ENCODE results near the gene IRS1.

Gene IRS1

GRCh38 chr2:226732478-226733188 lies 67.0 kb downstream of the IRS1 start:
- H3K4me1 ChIP-seq (ENCODE audit: control insufficient read depth, insufficient read depth, low read length, poor library complexity, severe bottlenecking) = no peaks in the 10 kb centered on the region
- no peak for DNase-seq
- H3K36me3 ChIP-seq (ENCODE audit: control insufficient read depth, insufficient read depth, low read length) = no peaks in the 10 kb centered on the region
- no peaks in the 10 kb centered on the region for H3K27me3 ChIP-seq (replicated peaks; ENCODE audit: control insufficient read depth, insufficient read depth, low read length, poor library complexity, severe bottlenecking)
- H3K9me3 ChIP-seq (ENCODE audit: control insufficient read depth, low read length) = no peaks in the 10 kb centered on the region
- H3K4me3 ChIP-seq (ENCODE audit: insufficient read depth, low read depth, low read length, poor library complexity, severe bottlenecking) = no peak overlapping the region
- H3K27ac ChIP-seq (ENCODE audit: insufficient read depth, low read length, poor library complexity, severe bottlenecking) = no peak overlapping the region

- H3K27me3 ChIP-seq (replicated peaks; ENCODE audit: control insufficient read depth, insufficient read depth, low read length, poor library complexity, severe bottlenecking) = no peaks in the 10 kb centered on the region
- DNase-seq = no peak
- no peaks in the 10 kb centered on the region for H3K36me3 ChIP-seq (ENCODE audit: control insufficient read depth, insufficient read depth, low read length)
- no peak overlapping the region for H3K4me3 ChIP-seq (ENCODE audit: insufficient read depth, low read depth, low read length, poor library complexity, severe bottlenecking)
- H3K9me3 ChIP-seq (ENCODE audit: control insufficient read depth, low read length) = no peaks in the 10 kb centered on the region
- no peaks in the 10 kb centered on the region for H3K4me1 ChIP-seq (ENCODE audit: control insufficient read depth, insufficient read depth, low read length, poor library complexity, severe bottlenecking)
- no peak overlapping the region for H3K27ac ChIP-seq (ENCODE audit: insufficient read depth, low read length, poor library complexity, severe bottlenecking)
Observed at GRCh38 chr2:226730481-226730880, 69.1 kb downstream of the IRS1 start.

GRCh38 chr2:226728996-226729395 lies 70.6 kb downstream of the IRS1 start:
- no peak for DNase-seq
- Histone ChIP-seq H3K4me1 (ENCODE audit: control insufficient read depth, insufficient read depth, low read length, poor library complexity, severe bottlenecking) (no peaks in the 10 kb centered on the region), H3K27me3 (replicated peaks; ENCODE audit: control insufficient read depth, insufficient read depth, low read length, poor library complexity, severe bottlenecking) (no peaks in the 10 kb centered on the region)

GRCh38 chr2:226727251-226727650 lies 72.4 kb downstream of the IRS1 start:
- Histone ChIP-seq H3K4me3 (ENCODE audit: insufficient read depth, low read depth, low read length, poor library complexity, severe bottlenecking) (no peak overlapping the region), H3K9me3 (ENCODE audit: control insufficient read depth, low read length) (no peaks in the 10 kb centered on the region), H3K4me1 (ENCODE audit: control insufficient read depth, insufficient read depth, low read length, poor library complexity, severe bottlenecking) (no peaks in the 10 kb centered on the region), H3K27ac (ENCODE audit: insufficient read depth, low read length, poor library complexity, severe bottlenecking) (no peak overlapping the region), H3K36me3 (ENCODE audit: control insufficient read depth, insufficient read depth, low read length) (no peaks in the 10 kb centered on the region), H3K27me3 (replicated peaks; ENCODE audit: control insufficient read depth, insufficient read depth, low read length, poor library complexity, severe bottlenecking) (no peaks in the 10 kb centered on the region)
- DNase-seq = no peak

More at GRCh38 chr2:226728996-226729395, 70.6 kb downstream of the IRS1 start:
- no peak overlapping the region for H3K4me3 ChIP-seq (ENCODE audit: insufficient read depth, low read depth, low read length, poor library complexity, severe bottlenecking)
- no peaks in the 10 kb centered on the region for H3K36me3 ChIP-seq (ENCODE audit: control insufficient read depth, insufficient read depth, low read length)
- no peak overlapping the region for H3K27ac ChIP-seq (ENCODE audit: insufficient read depth, low read length, poor library complexity, severe bottlenecking)
- H3K9me3 ChIP-seq (ENCODE audit: control insufficient read depth, low read length) = no peaks in the 10 kb centered on the region

GRCh38 chr2:226726546-226726945 lies 73.1 kb downstream of the IRS1 start:
- no peak for DNase-seq
- Histone ChIP-seq H3K9me3 (ENCODE audit: control insufficient read depth, low read length) (no peaks in the 10 kb centered on the region), H3K27ac (ENCODE audit: insufficient read depth, low read length, poor library complexity, severe bottlenecking) (no peak overlapping the region), H3K27me3 (replicated peaks; ENCODE audit: control insufficient read depth, insufficient read depth, low read length, poor library complexity, severe bottlenecking) (no peaks in the 10 kb centered on the region), H3K36me3 (ENCODE audit: control insufficient read depth, insufficient read depth, low read length) (no peaks in the 10 kb centered on the region), H3K4me3 (ENCODE audit: insufficient read depth, low read depth, low read length, poor library complexity, severe bottlenecking) (no peak overlapping the region), H3K4me1 (ENCODE audit: control insufficient read depth, insufficient read depth, low read length, poor library complexity, severe bottlenecking) (no peaks in the 10 kb centered on the region)

GRCh38 chr2:226725126-226725860 lies 74.3 kb downstream of the IRS1 start:
- DNase-seq = no peak
- no peaks in the 10 kb centered on the region for H3K9me3 ChIP-seq (ENCODE audit: control insufficient read depth, low read length)
- no peak overlapping the region for H3K27ac ChIP-seq (ENCODE audit: insufficient read depth, low read length, poor library complexity, severe bottlenecking)
- H3K4me3 ChIP-seq (ENCODE audit: insufficient read depth, low read depth, low read length, poor library complexity, severe bottlenecking) = no peak overlapping the region
- no peaks in the 10 kb centered on the region for H3K4me1 ChIP-seq (ENCODE audit: control insufficient read depth, insufficient read depth, low read length, poor library complexity, severe bottlenecking)
- no peaks in the 10 kb centered on the region for H3K27me3 ChIP-seq (replicated peaks; ENCODE audit: control insufficient read depth, insufficient read depth, low read length, poor library complexity, severe bottlenecking)
- H3K36me3 ChIP-seq (ENCODE audit: control insufficient read depth, insufficient read depth, low read length) = no peaks in the 10 kb centered on the region

- H3K9me3 ChIP-seq (ENCODE audit: control insufficient read depth, low read length) = no peaks in the 10 kb centered on the region
- no peak overlapping the region for H3K27ac ChIP-seq (ENCODE audit: insufficient read depth, low read length, poor library complexity, severe bottlenecking)
- H3K36me3 ChIP-seq (ENCODE audit: control insufficient read depth, insufficient read depth, low read length) = no peaks in the 10 kb centered on the region
- no peak for DNase-seq
- H3K4me3 ChIP-seq (ENCODE audit: insufficient read depth, low read depth, low read length, poor library complexity, severe bottlenecking) = no peak overlapping the region
- no peaks in the 10 kb centered on the region for H3K4me1 ChIP-seq (ENCODE audit: control insufficient read depth, insufficient read depth, low read length, poor library complexity, severe bottlenecking)
- no peaks in the 10 kb centered on the region for H3K27me3 ChIP-seq (replicated peaks; ENCODE audit: control insufficient read depth, insufficient read depth, low read length, poor library complexity, severe bottlenecking)
Observed at GRCh38 chr2:226721541-226721940, 78.1 kb downstream of the IRS1 start.

- H3K27me3 ChIP-seq (replicated peaks; ENCODE audit: control insufficient read depth, insufficient read depth, low read length, poor library complexity, severe bottlenecking) = no peaks in the 10 kb centered on the region
- no peak for DNase-seq
- H3K27ac ChIP-seq (ENCODE audit: insufficient read depth, low read length, poor library complexity, severe bottlenecking) = no peak overlapping the region
- no peaks in the 10 kb centered on the region for H3K36me3 ChIP-seq (ENCODE audit: control insufficient read depth, insufficient read depth, low read length)
- no peak overlapping the region for H3K4me3 ChIP-seq (ENCODE audit: insufficient read depth, low read depth, low read length, poor library complexity, severe bottlenecking)
- no peaks in the 10 kb centered on the region for H3K4me1 ChIP-seq (ENCODE audit: control insufficient read depth, insufficient read depth, low read length, poor library complexity, severe bottlenecking)
- H3K9me3 ChIP-seq (ENCODE audit: control insufficient read depth, low read length) = no peaks in the 10 kb centered on the region
Observed at GRCh38 chr2:226720948-226721347, 78.7 kb downstream of the IRS1 start.

- DNase-seq = no peak
- H3K4me1 ChIP-seq (ENCODE audit: control insufficient read depth, insufficient read depth, low read length, poor library complexity, severe bottlenecking) = no peaks in the 10 kb centered on the region
- H3K27ac ChIP-seq (ENCODE audit: insufficient read depth, low read length, poor library complexity, severe bottlenecking) = no peak overlapping the region
- no peaks in the 10 kb centered on the region for H3K27me3 ChIP-seq (replicated peaks; ENCODE audit: control insufficient read depth, insufficient read depth, low read length, poor library complexity, severe bottlenecking)
- no peak overlapping the region for H3K4me3 ChIP-seq (ENCODE audit: insufficient read depth, low read depth, low read length, poor library complexity, severe bottlenecking)
- no peaks in the 10 kb centered on the region for H3K9me3 ChIP-seq (ENCODE audit: control insufficient read depth, low read length)
- H3K36me3 ChIP-seq (ENCODE audit: control insufficient read depth, insufficient read depth, low read length) = no peaks in the 10 kb centered on the region
Observed at GRCh38 chr2:226717719-226718118, 81.9 kb downstream of the IRS1 start.

GRCh38 chr2:226716126-226716525 lies 83.5 kb downstream of the IRS1 start:
- no peak for DNase-seq
- H3K27ac ChIP-seq (ENCODE audit: insufficient read depth, low read length, poor library complexity, severe bottlenecking) = no peak overlapping the region
- H3K4me3 ChIP-seq (ENCODE audit: insufficient read depth, low read depth, low read length, poor library complexity, severe bottlenecking) = no peak overlapping the region
- H3K27me3 ChIP-seq (replicated peaks; ENCODE audit: control insufficient read depth, insufficient read depth, low read length, poor library complexity, severe bottlenecking) = no peaks in the 10 kb centered on the region
- H3K4me1 ChIP-seq (ENCODE audit: control insufficient read depth, insufficient read depth, low read length, poor library complexity, severe bottlenecking) = no peaks in the 10 kb centered on the region
- H3K36me3 ChIP-seq (ENCODE audit: control insufficient read depth, insufficient read depth, low read length) = no peaks in the 10 kb centered on the region
- H3K9me3 ChIP-seq (ENCODE audit: control insufficient read depth, low read length) = no peaks in the 10 kb centered on the region

All from effector memory CD4-positive, alpha-beta T cell (primary cell).